GM21825 (cell line): Measurements from ENCODE around the gene LHX3.
"Not testable (repeated sequence)": the region's sequence is repeated elsewhere in the genome, so short reads cannot be mapped to it uniquely, and the experiment has no call there.

ENCODE experiments used
- ATAC-seq: cut with Tn5 transposase; IDR thresholded peaks from one replicate; pipeline ENCODE4 v1.9.1; 2021; ENCODE audit warnings: mild to moderate bottlenecking, moderate library complexity; ENCODE audit not compliant: unreplicated experiment

The LHX3 gene

GRCh38 chr9:136242248-136242647 lies 37.3 kb upstream of the LHX3 start:
- no peak for ATAC-seq

GRCh38 chr9:136241542-136241941 lies 36.6 kb upstream of the LHX3 start:
- ATAC-seq: no peak

GRCh38 chr9:136240941-136241340 lies 36.0 kb upstream of the LHX3 start:
- ATAC-seq: no peak

GRCh38 chr9:136239983-136240330 lies 35.0 kb upstream of the LHX3 start:
- ATAC-seq: no peak

GRCh38 chr9:136239135-136239982 lies 34.4 kb upstream of the LHX3 start:
- ATAC-seq: no peak

- ATAC-seq: no peak
Observed at GRCh38 chr9:136238342-136238732, 33.4 kb upstream of the LHX3 start.

GRCh38 chr9:136237486-136238341 lies 32.8 kb upstream of the LHX3 start:
- ATAC-seq: no peak

GRCh38 chr9:136236471-136237410 lies 31.8 kb upstream of the LHX3 start:
- ATAC-seq: not testable (repeated sequence)

- no peak for ATAC-seq
Observed at GRCh38 chr9:136235709-136236455, 31.0 kb upstream of the LHX3 start.

GRCh38 chr9:136235171-136235570 lies 30.2 kb upstream of the LHX3 start:
- no peak for ATAC-seq

- ATAC-seq: no peak
Observed at GRCh38 chr9:136234597-136234996, 29.7 kb upstream of the LHX3 start.

GRCh38 chr9:136233868-136234267 lies 28.9 kb upstream of the LHX3 start:
- ATAC-seq: no peak

GRCh38 chr9:136233411-136233810 lies 28.5 kb upstream of the LHX3 start:
- ATAC-seq: no peak

- no peak for ATAC-seq
Observed at GRCh38 chr9:136232969-136233368, 28.0 kb upstream of the LHX3 start.

- no peak for ATAC-seq
Observed at GRCh38 chr9:136231478-136232297, 26.8 kb upstream of the LHX3 start.

- ATAC-seq: no peak
Observed at GRCh38 chr9:136230773-136231172, 25.8 kb upstream of the LHX3 start.

- ATAC-seq: no peak
Observed at GRCh38 chr9:136230365-136230764, 25.4 kb upstream of the LHX3 start.

- ATAC-seq: no peak
Observed at GRCh38 chr9:136229096-136230065, 24.5 kb upstream of the LHX3 start.
